ENCODE data around the gene SLC19A1. TPM values are rescaled to one million over a fixed set of nuclear protein-coding genes. Genes with fewer than 3 reads are reported as not detected.

SLC19A1 gene
- total RNA-seq, 2 donors from 2014 or later, result 4.7 to 6.1 TPM

- no peaks in the 10 kb centered on the region for H3K36me3 ChIP-seq
- DNase-seq (ENCODE audit: low spot score) (no peak), ATAC-seq (ENCODE audit: insufficient number of reproducible peaks, low FRiP score, low read depth) (no peak)
- H3K27ac ChIP-seq, result no peak overlapping the region
- no peaks in the 10 kb centered on the region for H3K9me3 ChIP-seq
- TF ChIP-seq CTCF (IDR thresholded peaks at IDR 0.05), result no peak
- H3K4me1 ChIP-seq (ENCODE audit: control insufficient read depth in 1 of 2, low read depth in 2 of 2), result peaks cover 9 to 15% of the 10 kb centered on the region in 2 donors
- H3K27me3 ChIP-seq (replicated peaks; ENCODE audit: insufficient read depth), result no peaks in the 10 kb centered on the region
- no peak overlapping the region for H3K4me3 ChIP-seq
These were observed 3.7 kb downstream of the SLC19A1 start for GRCh38 chr21:45538381-45539045.

GRCh38 chr21:45537746-45538291 is 4.4 kb downstream of the SLC19A1 start:
- no peak for DNase-seq (ENCODE audit: low spot score)

GRCh38 chr21:45537111-45537745 is 5.0 kb downstream of the SLC19A1 start:
- no peaks in the 10 kb centered on the region for H3K27me3 ChIP-seq (replicated peaks; ENCODE audit: insufficient read depth)
- peaks cover 6 to 7% of the 10 kb centered on the region in 2 donors for H3K4me1 ChIP-seq (ENCODE audit: control insufficient read depth in 1 of 2, low read depth in 2 of 2)
- H3K4me3 ChIP-seq, result no peak overlapping the region
- H3K36me3 ChIP-seq, result no peaks in the 10 kb centered on the region
- ATAC-seq (ENCODE audit: insufficient number of reproducible peaks, low FRiP score, low read depth) (no peak), DNase-seq (ENCODE audit: low spot score) (no peak)
- no peaks in the 10 kb centered on the region for H3K9me3 ChIP-seq
- H3K27ac ChIP-seq, result no peak overlapping the region
- TF ChIP-seq CTCF (IDR thresholded peaks at IDR 0.05), result no peak

More at GRCh38 chr21:45537746-45538291, 4.4 kb downstream of the SLC19A1 start:
- TF ChIP-seq CTCF (IDR thresholded peaks at IDR 0.05), result no peak
- H3K27ac ChIP-seq, result no peak overlapping the region
- H3K4me1 ChIP-seq (ENCODE audit: control insufficient read depth in 1 of 2, low read depth in 2 of 2), result peaks cover 6 to 9% of the 10 kb centered on the region in 2 donors
- no peak overlapping the region for H3K4me3 ChIP-seq
- H3K9me3 ChIP-seq, result no peaks in the 10 kb centered on the region
- no peaks in the 10 kb centered on the region for H3K27me3 ChIP-seq (replicated peaks; ENCODE audit: insufficient read depth)
- no peaks in the 10 kb centered on the region for H3K36me3 ChIP-seq
- ATAC-seq (ENCODE audit: insufficient number of reproducible peaks, low FRiP score, low read depth), result no peak

- H3K4me3 ChIP-seq, result no peak overlapping the region
- no peaks in the 10 kb centered on the region for H3K27me3 ChIP-seq (replicated peaks; ENCODE audit: insufficient read depth)
- H3K4me1 ChIP-seq (ENCODE audit: control insufficient read depth in 1 of 2, low read depth in 2 of 2), result peaks cover 3% of the 10 kb centered on the region in 2 donors
- no peak for TF ChIP-seq CTCF (IDR thresholded peaks at IDR 0.05)
- DNase-seq (ENCODE audit: low spot score) (no peak), ATAC-seq (ENCODE audit: insufficient number of reproducible peaks, low FRiP score, low read depth) (no peak)
- no peaks in the 10 kb centered on the region for H3K9me3 ChIP-seq
- H3K27ac ChIP-seq, result no peak overlapping the region
- no peaks in the 10 kb centered on the region for H3K36me3 ChIP-seq
These were observed 5.7 kb downstream of the SLC19A1 start for GRCh38 chr21:45536301-45537081.
